ENCODE data around the gene RHBDL1. TPM values are rescaled to one million over a fixed set of nuclear protein-coding genes. Genes with fewer than 3 reads are reported as not detected.

The RHBDL1 gene
- total RNA-seq, 1 donor from 2014 or later: 3.0 TPM

- Mint-ChIP-seq H3K27me3 (ENCODE audit: low read depth) (no peaks in the 10 kb centered on the region), H3K9me3 (ENCODE audit: low read depth) (no peaks in the 10 kb centered on the region), H3K27ac (ENCODE audit: unreplicated experiment) (no peak overlapping the region), H3K4me1 (ENCODE audit: low read depth) (peaks cover 12% of the 10 kb centered on the region), H3K4me3 (ENCODE audit: unreplicated experiment) (no peak overlapping the region), H3K36me3 (ENCODE audit: low read depth) (no peaks in the 10 kb centered on the region)
- DNase-seq (ENCODE audit: low spot score): no peak
- no peak for TF ChIP-seq CTCF (IDR thresholded peaks at IDR 0.05)
Observed at GRCh38 chr16:652454-653305, 22.8 kb upstream of the RHBDL1 start.

GRCh38 chr16:654034-654433 is 21.4 kb upstream of the RHBDL1 start:
- no peak for TF ChIP-seq CTCF (IDR thresholded peaks at IDR 0.05)
- Mint-ChIP-seq H3K27me3 (ENCODE audit: low read depth) (no peaks in the 10 kb centered on the region), H3K4me3 (ENCODE audit: unreplicated experiment) (no peak overlapping the region), H3K9me3 (ENCODE audit: low read depth) (no peaks in the 10 kb centered on the region), H3K4me1 (ENCODE audit: low read depth) (peaks cover 4% of the 10 kb centered on the region), H3K36me3 (ENCODE audit: low read depth) (no peaks in the 10 kb centered on the region), H3K27ac (ENCODE audit: unreplicated experiment) (no peak overlapping the region)
- DNase-seq (ENCODE audit: low spot score): no peak

- DNase-seq (ENCODE audit: low spot score): no peak
- Mint-ChIP-seq H3K27ac (ENCODE audit: unreplicated experiment) (no peak overlapping the region), H3K27me3 (ENCODE audit: low read depth) (no peaks in the 10 kb centered on the region), H3K4me1 (ENCODE audit: low read depth) (peaks cover 4% of the 10 kb centered on the region), H3K9me3 (ENCODE audit: low read depth) (no peaks in the 10 kb centered on the region), H3K36me3 (ENCODE audit: low read depth) (no peaks in the 10 kb centered on the region), H3K4me3 (ENCODE audit: unreplicated experiment) (no peak overlapping the region)
- TF ChIP-seq CTCF (IDR thresholded peaks at IDR 0.05): no peak
Observed at GRCh38 chr16:657487-657886, 18.0 kb upstream of the RHBDL1 start.

GRCh38 chr16:658679-659571 is 16.5 kb upstream of the RHBDL1 start:
- H3K27ac Mint-ChIP-seq (ENCODE audit: unreplicated experiment): no peak overlapping the region
- TF ChIP-seq CTCF (IDR thresholded peaks at IDR 0.05): peak; percentile 34
- H3K4me1 Mint-ChIP-seq (ENCODE audit: low read depth): peaks cover 4% of the 10 kb centered on the region
- H3K27me3 Mint-ChIP-seq (ENCODE audit: low read depth): no peaks in the 10 kb centered on the region
- DNase-seq (ENCODE audit: low spot score): no peak
- no peaks in the 10 kb centered on the region for H3K9me3 Mint-ChIP-seq (ENCODE audit: low read depth)
- H3K4me3 Mint-ChIP-seq (ENCODE audit: unreplicated experiment): no peak overlapping the region
- no peaks in the 10 kb centered on the region for H3K36me3 Mint-ChIP-seq (ENCODE audit: low read depth)

GRCh38 chr16:659618-660017 is 15.9 kb upstream of the RHBDL1 start:
- Mint-ChIP-seq H3K27ac (ENCODE audit: unreplicated experiment) (no peak overlapping the region), H3K4me3 (ENCODE audit: unreplicated experiment) (no peak overlapping the region), H3K9me3 (ENCODE audit: low read depth) (no peaks in the 10 kb centered on the region), H3K4me1 (ENCODE audit: low read depth) (peaks cover 4% of the 10 kb centered on the region), H3K27me3 (ENCODE audit: low read depth) (no peaks in the 10 kb centered on the region), H3K36me3 (ENCODE audit: low read depth) (no peaks in the 10 kb centered on the region)
- no peak for TF ChIP-seq CTCF (IDR thresholded peaks at IDR 0.05)
- no peak for DNase-seq (ENCODE audit: low spot score)
